ENCODE data around the gene TMBIM4.

DNA sequence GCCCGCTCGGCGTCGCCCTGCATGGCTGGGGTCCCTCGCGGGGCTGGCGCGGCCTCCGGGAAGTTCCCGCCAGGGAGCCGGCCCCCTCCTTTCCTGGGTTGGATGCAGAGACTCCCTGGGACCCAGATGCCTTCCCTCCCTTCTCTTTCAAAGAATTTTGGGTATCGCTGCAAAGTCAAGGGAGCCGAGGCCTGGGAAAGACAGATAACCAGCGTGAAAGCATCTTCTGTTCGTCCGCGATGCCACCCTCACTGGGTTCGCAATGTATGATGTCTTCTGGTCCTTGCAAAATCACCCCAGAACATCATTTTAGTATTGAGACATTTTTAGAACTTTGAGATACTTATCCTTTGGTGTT, 19.7 kb upstream of the TMBIM4 start:
- TF ChIP-seq, protein P1, sequence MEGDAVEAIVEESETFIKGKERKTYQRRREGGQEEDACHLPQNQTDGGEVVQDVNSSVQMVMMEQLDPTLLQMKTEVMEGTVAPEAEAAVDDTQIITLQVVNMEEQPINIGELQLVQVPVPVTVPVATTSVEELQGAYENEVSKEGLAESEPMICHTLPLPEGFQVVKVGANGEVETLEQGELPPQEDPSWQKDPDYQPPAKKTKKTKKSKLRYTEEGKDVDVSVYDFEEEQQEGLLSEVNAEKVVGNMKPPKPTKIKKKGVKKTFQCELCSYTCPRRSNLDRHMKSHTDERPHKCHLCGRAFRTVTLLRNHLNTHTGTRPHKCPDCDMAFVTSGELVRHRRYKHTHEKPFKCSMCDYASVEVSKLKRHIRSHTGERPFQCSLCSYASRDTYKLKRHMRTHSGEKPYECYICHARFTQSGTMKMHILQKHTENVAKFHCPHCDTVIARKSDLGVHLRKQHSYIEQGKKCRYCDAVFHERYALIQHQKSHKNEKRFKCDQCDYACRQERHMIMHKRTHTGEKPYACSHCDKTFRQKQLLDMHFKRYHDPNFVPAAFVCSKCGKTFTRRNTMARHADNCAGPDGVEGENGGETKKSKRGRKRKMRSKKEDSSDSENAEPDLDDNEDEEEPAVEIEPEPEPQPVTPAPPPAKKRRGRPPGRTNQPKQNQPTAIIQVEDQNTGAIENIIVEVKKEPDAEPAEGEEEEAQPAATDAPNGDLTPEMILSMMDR (IDR thresholded peaks at IDR 0.05): no peak
- no peak for TF ChIP-seq POLR2A (IDR thresholded peaks at IDR 0.05)

Data from thyroid gland (tissue), 4 donors.